Measurements from ENCODE around the gene GUCY1B1. TPM values are rescaled to one million over a fixed set of nuclear protein-coding genes. Genes with fewer than 3 reads are reported as not detected.

Gene GUCY1B1
- total RNA-seq, 1 donor from 2014 or later = 2.0 TPM

DNA sequence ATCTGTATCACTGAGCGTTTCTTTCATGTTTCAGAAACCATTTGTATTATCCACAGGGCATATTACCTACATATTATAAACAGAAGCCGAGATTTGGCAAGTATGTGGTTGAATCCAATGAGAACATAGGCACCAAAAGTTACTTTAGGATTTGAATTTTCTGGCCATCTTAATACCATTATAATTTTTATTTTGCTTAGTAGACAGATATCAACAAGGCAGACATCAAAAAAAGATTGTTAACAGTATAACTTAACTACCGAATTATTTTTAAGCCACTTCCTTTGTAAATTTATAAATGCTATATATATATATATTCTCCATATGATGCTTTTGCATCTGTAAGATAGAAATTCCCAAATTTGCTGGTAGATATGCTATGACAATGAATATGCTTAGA, 2.2 kb downstream of the GUCY1B1 start:
- DNase-seq (ENCODE audit: extremely low read depth, low read depth, low spot score) = no peak

DNA sequence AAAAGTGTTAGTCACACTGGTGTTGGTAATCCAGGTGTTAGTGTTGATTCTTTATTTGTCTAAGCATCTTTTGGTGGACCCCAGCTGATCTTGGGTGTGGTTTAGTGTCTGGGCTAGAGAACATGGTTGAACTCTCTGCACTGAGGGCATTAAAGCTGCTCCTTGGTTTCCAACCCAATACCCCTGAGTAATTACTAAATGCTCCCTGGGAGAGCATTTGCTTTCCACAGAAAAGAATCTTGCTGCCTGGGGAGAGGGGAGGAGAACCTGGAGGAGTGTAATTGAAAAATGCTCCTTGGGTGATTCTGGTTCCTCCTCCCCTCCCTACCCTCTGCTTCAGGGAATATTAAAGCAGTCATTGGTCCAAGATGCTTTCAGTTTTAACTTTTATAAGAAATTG, 3.1 kb downstream of the GUCY1B1 start:
- DNase-seq (ENCODE audit: extremely low read depth, low read depth, low spot score) = no peak

DNA sequence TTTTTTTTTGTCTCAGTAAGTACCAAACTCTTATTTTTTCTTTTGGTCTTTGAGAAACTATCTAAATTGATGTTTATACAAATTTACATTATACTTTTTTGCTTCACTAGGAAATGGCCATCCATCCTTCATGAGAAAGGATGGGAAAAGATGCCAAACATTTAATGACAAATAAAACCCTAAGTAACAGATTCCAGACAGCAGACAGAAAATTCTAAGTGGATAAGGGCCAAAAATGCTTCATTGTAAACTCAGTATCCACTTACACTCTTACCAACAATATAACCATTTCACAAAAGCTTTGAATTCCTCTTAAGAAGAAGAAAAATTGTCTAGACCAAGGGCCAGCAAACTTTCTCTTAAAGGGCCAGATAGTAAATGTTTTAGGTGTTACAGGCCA, 3.5 kb downstream of the GUCY1B1 start:
- no peak for DNase-seq (ENCODE audit: extremely low read depth, low read depth, low spot score)

DNA sequence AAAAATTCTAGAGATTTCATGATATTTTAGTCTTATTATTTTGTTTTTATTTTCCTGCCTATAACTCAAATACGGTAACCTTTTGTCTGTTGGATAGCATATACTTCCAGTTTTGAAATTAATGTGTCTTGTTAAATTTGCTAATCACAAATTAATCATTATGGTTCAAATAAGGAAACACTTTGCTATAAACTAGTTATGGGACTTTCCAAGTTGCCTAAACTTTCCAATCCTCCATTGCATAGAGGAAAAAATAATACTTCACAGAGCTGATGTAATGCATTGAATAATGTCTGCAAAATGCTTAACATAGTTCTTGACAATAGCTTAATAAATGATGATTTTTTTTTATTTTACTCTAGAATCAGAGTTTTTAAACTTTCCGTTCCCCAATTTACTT, 4.7 kb downstream of the GUCY1B1 start:
- no peak for DNase-seq (ENCODE audit: extremely low read depth, low read depth, low spot score)

DNA sequence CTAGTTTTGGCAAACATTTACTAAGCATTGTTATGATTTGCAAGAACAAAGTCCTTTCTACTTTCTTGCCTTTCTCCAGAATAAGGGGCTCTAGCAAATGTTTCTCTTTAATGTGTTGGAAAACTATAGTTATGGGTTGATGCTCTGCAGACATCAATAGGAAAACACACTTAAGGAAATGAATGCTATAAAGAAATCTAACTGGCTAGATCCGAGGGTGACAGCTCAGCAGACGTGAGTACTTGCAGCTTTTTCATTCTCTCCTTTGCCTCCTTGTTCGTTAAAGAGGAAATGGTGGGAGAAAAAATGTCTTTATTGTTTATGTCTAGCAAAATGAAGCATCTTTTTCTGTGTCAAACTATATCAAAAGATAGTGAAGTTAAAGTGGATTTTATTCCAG, 6.3 kb downstream of the GUCY1B1 start:
- no peak for DNase-seq (ENCODE audit: extremely low read depth, low read depth, low spot score)

DNA sequence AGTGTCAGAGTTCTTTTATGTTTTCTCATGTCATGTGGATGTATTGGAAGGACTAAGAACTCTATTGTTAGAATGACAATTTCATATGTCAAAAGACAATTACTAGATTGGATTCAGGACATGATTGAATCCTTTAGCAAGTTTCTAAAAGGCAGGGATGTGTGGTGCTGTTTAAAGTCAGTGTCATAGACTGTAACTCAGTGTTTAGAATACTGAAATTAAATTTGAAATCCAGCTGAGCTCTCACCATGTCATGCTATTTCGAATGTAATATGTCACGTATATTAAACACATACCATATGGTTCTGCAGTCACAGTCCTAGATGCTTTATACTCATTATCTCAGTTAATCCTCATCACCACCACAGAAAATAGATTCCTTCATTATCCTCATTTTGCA, 7.8 kb downstream of the GUCY1B1 start:
- DNase-seq (ENCODE audit: extremely low read depth, low read depth, low spot score) = no peak

DNA sequence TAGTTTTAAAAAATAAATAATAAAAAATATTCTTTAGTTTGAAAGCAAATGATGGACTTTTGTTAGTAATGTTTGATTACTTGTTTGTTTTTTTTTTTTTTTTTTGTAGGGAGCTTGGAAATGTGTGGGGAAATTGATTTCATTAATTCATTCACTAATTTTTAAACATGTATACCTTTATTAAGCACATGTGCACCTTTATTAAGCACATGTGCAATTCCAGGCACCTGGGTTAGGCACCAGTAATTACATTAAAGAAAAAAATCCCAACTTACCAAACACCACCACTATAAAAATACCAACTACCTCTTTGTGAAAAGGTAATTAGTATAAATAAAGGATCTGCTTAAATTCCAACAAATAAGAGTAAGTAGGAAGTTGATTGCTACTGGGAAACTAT, 9.5 kb downstream of the GUCY1B1 start:
- DNase-seq (ENCODE audit: extremely low read depth, low read depth, low spot score) = no peak

DNA sequence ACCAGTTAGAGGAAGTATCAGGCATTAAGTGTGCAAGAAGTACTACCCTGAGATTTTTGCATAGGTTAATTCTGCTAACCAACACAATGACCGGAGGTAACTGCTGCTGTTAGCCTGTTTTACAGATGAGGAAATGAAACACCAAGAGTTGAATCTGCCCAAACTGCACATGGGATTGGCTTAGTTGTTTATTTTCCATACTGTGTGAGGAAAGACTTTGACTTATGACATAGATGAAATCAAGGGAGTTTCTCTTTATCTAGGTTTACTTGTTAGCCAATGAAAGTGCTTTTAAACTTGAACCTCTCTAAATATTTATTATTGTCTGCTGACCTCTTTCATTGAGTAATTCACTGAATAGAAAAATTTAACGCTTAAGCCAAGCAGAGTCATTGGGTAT, 10.3 kb downstream of the GUCY1B1 start:
- DNase-seq (ENCODE audit: extremely low read depth, low read depth, low spot score) = no peak

DNA sequence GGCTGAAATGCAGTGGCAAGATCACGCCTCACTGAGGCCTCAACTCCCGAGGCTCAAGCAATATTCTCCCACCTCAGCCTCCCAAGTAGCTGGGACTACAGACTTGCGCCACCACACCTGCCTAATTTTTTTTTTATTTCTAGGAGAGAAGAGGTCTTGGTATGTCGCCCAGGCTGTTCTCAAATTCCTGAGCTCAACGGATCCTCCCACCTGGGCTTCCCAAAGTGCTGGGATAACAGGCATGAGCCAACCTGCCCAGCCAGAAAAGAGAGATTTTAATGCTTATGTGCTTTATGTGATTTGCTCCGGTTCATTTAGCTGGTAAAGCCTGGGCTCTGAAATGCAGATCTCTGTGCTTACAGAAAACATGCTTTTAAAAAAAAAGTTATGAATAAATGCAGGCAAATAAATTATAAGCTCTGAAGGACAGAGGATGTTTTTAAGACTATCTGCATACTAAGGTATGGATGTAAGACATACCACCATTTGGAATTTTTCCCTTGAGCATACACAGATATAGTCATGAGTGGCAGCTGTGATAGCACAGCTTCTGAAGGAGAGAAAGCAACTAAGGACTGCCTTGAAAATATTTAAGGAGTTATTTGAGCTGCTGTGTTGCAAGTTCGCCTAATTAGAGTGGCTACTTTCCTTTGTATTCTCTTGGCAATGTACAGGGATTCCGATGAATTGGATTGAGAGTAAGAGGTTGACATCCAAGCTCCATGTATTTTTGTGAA, 13.8 kb downstream of the GUCY1B1 start:
- DNase-seq (ENCODE audit: extremely low read depth, low read depth, low spot score) = no peak

DNA sequence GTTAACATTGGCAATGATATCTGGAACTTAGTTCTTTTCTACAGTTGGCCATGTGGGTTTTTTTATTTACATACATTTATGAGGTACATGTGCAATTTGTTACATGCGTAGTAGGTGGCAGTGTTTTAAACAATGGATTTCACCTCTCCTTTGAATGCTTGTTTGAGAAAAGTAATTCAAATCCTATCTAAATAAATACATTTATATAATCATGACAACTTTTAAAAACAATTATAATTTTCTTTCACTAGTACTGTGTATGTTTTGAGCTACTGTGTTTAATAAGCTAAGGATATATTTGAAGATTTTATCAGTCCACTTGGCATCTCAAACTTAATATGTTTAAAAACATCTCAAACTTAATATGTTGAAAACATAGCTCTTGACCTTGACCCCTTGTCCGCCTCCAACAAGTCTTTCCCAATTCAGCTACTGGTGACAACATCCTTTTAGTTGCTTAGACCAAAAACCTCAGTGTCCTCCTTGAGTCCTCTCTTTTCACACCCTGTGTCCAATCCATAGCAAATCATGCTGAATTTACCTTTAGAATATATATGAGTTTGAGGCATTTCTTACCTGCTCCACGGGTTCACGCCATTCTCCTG, 14.5 kb downstream of the GUCY1B1 start:
- DNase-seq (ENCODE audit: extremely low read depth, low read depth, low spot score) = no peak

DNA sequence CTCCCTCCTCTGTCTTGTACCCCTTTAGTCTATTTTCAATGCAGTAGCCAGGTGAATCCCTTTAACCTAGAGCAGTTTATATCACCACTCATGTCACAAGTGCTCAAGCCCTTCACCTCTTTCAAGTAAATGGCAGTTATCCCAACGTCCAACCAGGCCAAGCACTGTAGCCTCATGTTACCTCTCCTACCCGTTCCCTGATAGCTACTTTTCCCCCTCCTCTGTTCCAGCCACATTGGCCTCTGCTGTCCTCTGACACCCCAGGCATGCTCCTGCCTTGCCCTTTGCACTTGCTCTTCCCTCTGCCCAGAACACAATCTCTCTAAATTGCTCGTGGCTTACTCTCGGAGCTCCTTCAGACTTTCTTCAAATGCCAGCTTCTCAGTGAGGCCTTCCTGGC, 15.2 kb downstream of the GUCY1B1 start:
- no peak for DNase-seq (ENCODE audit: extremely low read depth, low read depth, low spot score)

DNA sequence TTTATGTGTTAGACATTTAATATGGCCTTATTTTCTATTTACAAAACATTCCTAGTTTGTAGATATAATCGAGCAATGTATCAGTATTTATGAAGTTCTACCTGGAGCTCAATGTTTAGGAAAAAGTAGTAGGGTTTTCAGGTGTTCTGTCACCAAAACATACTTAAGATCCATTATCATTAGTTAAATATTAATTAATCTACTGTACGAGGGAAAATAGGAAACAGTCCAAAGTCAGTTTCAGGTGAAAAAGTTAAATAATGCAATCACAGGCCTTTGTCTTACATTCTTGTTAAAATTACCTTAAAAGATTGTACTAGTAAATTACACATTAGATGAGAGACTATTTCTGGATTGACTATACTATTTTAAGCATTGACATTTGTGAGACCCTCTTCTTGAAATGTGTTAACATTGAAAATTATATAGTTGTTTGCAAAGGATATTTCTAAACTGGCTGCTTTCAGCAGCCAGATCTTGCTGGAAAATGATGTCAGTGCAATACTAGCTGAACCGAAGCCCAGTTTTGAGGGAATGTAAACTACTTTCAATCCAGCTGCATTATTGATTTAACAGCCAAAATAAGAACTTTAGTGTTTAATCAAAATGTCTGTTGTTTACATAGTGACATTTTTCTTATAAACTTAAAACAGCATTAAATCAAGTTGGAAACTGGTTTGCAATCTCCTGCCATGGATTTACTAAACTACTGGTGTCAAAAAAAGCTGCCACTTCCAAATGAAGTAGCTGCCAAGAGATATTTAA, 19.3 kb downstream of the GUCY1B1 start:
- no peak for DNase-seq (ENCODE audit: extremely low read depth, low read depth, low spot score)

DNA sequence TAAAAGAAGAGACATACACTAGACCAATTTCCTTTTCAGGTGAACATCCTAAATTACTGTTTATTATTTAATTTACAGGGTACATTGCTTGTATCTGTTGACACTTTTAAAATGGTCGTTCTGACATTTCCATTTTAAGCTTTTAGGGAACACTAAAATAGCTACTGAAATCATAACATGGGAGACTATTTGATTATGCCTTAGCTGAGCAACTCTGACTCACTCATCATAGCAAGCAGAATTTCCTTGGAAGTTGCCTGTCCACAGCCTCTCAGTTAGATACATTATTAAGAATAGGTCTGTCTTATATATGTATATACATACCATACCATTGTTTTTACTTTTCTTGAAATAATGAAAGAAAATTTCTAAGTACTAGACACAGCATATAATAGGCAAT, 22.0 kb downstream of the GUCY1B1 start:
- no peak for DNase-seq (ENCODE audit: extremely low read depth, low read depth, low spot score)

DNA sequence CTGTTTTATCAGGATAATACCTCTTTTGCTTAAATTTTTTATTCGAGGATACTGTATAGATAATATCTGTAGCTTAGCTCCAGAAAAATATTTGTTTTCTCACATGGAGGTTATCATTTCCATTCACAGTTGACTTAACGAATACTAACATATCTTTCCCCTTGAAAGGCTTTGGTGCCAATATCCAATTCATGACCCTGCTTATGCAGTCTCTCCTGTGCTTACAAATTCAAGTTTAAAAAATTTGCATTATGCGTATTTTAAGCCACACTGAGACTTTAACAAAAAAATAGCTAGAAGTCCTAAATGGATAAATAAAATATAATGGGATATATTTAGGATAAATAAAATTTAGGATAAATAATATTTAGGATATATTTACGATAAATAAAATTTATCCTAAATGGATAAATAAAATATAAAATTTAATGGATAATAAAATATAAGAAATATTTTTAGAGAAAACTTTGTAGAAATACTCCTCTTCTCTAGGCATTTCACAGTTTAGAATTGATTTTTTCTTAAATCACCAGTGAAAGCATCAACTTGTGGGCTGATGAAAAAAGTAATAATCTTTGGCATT, 22.5 kb downstream of the GUCY1B1 start:
- DNase-seq (ENCODE audit: extremely low read depth, low read depth, low spot score) = no peak

DNA sequence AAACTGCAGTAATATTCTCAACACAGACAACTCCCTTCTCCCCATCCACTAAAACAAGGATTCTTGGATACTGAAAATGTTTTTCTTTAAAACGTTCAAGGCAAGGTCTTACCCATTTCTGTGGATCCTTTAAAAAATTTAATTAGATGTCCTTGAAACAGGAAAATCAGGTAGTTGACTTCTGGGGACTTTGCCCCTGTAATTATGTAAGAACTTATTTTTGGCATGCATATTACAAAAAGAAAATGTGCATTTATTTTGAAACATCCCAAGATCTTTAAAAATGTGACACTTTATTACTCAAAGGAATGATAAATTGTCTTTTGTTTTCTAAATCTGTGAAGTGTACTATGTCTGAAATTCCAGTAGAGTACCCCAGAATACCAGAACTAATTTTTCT, 25.8 kb downstream of the GUCY1B1 start:
- DNase-seq (ENCODE audit: extremely low read depth, low read depth, low spot score) = no peak

DNA sequence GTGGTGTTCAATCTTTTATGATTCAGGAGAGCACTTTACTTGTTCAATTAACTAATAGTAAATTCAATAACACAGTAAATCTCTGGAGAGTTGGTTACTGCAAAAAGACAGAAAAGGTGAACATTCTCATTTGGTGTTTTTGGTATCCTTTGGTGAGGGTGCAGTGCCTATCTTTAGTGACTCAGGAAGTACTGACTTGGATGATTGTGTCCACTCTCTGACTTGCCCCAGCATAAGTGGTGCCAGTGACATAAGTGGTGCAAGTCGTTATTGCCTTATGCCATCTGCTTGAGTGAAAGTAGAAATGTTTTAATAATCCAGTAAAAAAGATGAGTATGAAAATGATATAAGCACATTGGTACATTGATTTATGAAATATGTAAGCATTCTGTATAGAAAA, 27.0 kb downstream of the GUCY1B1 start:
- no peak for DNase-seq (ENCODE audit: extremely low read depth, low read depth, low spot score)

DNA sequence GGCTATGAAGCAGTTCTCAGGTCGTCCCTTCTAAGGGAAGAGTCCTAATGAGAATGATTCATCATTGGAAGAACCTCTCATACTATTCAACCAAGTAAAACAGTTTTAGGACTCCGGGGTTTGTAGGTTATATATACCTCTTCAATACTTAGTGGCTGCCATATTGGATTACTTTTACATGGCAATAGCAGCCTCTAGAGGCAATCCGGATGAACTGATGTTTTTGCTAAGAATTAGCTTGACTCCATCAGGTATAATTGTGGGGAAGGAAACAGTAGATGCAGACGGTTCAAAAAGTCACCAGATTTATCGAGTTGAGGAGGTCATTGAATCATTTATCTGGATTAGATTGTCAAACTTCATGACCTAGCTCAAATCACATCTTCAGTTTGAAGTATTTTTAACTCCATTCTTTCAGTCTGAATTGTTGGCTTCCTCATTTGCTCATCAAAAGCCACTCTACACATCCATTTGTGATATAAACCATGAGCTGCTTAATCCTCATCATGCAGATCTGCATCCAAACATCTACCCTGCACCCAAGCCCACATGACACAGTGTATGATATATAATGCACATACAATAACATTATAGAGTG, 28.4 kb downstream of the GUCY1B1 start:
- DNase-seq (ENCODE audit: extremely low read depth, low read depth, low spot score) = peak; percentile 39

DNA sequence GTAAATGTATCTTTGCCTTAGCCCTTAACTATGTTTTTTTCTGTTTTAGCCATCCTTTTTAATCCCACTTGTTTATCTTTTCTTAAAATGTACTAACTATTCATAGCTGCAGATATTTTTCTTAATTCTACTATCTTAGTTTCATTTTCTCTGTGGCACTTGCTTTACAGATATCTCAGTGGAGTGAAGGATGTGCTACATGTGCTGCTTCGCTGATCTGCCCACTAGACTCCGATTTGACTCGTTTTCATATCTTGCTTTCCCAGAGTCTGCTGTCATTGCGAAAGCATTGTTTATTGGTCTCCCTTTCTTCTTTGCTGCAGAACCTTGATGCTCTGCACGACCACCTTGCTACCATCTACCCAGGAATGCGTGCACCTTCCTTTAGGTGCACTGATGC, 30.6 kb downstream of the GUCY1B1 start:
- no peak for DNase-seq (ENCODE audit: extremely low read depth, low read depth, low spot score)

DNA sequence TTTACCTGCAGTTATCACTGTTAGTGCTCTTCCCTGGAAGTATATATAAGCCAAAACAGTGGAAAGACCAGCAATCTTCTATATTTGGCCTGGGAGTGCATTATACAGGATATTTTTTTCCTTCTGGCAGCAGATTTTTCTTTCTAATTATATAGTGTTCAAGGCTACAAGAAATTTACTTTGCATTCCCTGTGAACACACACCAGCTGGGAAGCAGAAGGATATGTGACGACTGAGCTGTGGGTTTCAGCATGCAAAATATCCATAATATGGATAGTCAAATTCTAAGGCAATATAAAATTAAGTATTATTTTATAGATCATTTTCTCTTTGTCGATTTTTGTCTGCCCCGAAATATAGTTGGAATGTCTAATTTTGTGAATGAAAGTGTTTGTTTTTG, 31.2 kb downstream of the GUCY1B1 start:
- DNase-seq (ENCODE audit: extremely low read depth, low read depth, low spot score) = no peak

DNA sequence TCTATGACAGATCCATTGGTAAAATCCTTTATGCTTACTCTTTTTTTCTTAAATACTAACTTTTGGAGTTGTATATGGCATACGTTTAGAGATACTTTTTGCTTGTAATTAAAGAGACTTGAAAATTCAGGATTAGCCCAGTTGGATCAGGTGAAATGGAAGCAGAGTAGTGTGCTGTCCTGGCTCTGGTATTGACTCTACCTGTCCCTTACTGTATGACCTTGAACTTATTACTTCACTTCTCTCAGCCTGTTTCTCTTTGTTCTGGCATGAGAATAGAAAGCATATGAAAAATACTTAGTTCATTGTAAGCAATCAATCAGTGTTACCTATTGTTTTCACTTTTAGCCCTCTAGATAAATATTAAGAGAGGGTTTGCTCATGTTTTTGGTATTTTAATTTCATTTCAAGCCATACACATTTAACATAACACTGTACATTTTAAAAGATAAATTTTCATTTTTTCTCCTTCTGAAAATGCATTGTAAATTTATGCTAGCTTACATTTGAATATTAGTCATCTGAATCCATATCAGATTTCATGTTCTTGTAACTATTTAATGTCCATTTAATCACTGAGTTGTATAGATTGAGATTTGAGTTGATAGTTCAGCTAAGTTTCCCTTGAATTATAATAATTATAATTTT, 35.9 kb downstream of the GUCY1B1 start:
- no peak for DNase-seq (ENCODE audit: extremely low read depth, low read depth, low spot score)

DNA sequence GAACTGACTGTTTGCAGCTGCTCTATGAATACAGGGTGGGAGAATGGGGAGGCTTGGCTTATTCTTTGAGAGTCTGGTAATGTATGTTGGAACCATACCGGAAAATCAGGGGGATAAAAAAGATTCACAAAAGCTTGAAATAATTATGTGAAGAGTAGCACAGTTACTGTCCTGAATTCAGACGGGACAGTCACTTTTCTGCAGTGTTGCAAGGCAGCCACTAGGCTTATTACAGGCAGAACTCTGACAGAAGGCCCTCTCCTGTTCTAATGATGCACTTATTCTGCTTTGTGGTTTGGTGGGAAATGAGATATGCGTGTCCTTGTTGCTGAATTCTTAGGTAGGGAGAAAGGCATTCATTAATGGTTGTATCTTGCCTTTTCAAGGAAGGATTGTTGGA, 37.2 kb downstream of the GUCY1B1 start:
- no peak for DNase-seq (ENCODE audit: extremely low read depth, low read depth, low spot score)
